ENCODE measurements around the gene ELAVL2. TPM values are rescaled to one million over a fixed set of nuclear protein-coding genes. Genes with fewer than 3 reads are reported as not detected.
A peak's percentile ranks its signal among the peaks of the same experiment; 100 is the strongest.

The ELAVL2 gene
- total RNA-seq, 1 experiment from 2014 or later: 14.2 TPM

- no peaks in the 10 kb centered on the region for H3K36me3 ChIP-seq (replicated peaks; ENCODE audit: control insufficient read depth, insufficient read depth, low read length)
- peaks cover 44% of the 10 kb centered on the region for H3K27me3 ChIP-seq (ENCODE audit: control insufficient read depth, insufficient read depth, low read length)
- peak overlapping the region; percentile 47 for H3K4me3 ChIP-seq (ENCODE audit: insufficient read depth, low read depth, low read length)
- DNase-seq: peak; percentile 74
Observed at GRCh38 chr9:23824830-23825591, 1.0 kb downstream of the ELAVL2 start.

DNA sequence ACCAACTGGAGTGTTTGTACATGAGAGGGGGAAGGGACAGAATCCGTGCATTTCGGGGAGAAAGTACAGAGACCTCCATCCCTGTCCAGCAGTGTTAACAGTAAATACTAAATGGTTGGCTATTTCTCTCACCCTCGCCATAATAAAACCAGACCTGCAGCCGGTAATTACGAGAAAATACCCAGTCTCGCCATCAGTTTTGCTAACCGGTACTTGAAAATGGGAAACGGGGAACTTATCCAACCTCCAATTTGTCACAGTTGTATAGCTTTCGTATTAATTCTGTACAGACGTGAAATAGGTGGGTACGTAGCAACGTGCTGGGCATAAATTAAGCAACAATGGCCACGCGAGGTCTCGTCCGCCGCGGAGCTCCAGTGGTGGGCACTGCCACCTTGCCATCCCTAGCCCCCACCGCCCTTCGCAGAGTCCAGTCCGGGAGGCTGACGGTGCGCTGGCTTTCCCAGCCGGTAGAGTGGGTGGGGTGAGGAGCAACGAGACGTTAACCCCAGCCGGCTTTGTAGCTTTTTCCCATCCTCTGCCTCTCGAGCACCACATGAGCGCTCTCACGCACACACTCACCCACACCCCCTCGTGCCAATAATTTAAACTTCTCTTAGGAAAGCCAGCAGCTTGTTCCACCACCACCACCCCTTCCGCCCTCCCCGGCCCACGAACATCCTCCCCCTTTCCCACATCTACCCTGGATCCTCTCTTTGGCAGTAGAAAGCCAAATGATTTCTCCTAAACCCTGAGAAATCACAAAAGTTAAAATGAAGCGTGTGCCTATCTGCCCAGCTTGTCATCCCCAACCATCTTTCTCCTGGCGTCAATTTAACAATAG lies 1.8 kb downstream of the ELAVL2 start:
- H3K36me3 ChIP-seq (replicated peaks; ENCODE audit: control insufficient read depth, insufficient read depth, low read length): no peaks in the 10 kb centered on the region
- peaks cover 39% of the 10 kb centered on the region for H3K27me3 ChIP-seq (ENCODE audit: control insufficient read depth, insufficient read depth, low read length)
- H3K4me3 ChIP-seq (ENCODE audit: insufficient read depth, low read depth, low read length): peak overlapping the region; percentile 47
- peak; percentile 58 for DNase-seq

DNA sequence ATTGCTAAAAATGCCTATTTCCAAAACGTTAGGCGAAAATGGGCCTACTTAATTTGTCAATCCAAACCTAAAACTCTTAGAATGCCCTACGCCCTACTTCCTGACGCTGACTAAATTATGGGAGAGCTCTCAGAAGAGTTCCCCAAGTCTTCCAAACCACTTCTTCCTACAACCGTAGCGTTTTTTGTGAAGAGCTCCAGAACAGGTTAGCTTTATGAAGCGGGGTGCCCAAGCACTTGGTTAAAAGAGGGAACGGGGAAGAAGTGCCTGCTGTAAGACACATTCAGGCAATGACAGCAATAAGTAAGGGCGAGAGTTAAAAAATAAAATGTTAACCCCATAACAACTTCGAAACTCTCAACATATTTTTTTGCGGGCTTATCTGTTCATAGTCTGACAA lies 2.8 kb downstream of the ELAVL2 start:
- Histone ChIP-seq H3K36me3 (replicated peaks; ENCODE audit: control insufficient read depth, insufficient read depth, low read length) (no peaks in the 10 kb centered on the region), H3K27me3 (ENCODE audit: control insufficient read depth, insufficient read depth, low read length) (peaks cover 36% of the 10 kb centered on the region), H3K4me3 (ENCODE audit: insufficient read depth, low read depth, low read length) (peak overlapping the region; percentile 78; the same call in 1 of the 2 replicates)
- no peak for DNase-seq

DNA sequence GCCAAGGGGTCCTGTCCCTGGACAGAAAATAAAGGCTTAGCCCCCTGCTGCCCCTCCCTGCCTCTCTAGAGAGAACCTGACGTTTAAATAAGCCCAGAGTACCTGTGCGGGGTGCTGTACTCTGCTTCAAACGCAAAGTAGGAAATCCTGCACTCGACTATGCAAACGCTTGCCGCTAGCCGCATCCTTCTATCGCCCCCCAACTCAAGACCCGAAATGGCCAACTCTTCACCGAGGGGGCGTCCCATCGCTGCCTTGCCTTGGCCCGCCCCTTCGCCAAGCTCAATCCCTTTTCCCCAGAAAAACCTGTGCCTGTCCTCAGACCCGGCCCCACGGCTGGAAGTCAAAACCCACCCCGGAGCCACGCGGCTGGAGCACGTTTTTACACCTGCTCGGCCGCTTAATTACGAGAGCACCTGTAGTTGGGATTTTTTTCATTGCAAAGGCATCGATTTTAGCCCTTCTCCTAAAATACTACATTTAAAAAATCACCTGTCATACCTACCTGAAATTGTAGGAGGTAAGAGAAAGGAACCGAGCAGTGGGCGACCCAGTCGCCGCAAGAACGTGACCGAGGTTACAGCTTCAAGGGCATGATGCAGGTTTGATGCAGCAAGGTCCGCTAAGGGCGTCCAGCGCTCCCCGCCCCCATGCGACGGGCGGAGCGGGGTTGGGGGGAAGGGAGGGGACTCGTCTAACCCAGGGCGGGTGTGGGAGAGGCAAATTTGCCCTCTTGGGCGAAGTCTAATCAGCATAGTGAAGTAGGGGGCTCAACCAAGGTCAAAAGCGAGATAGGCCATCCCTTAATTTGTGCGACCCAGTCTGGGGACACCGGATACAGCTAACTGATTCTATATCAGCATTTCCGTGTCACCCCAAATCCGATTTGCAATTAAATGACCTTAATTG lies 3.5 kb downstream of the ELAVL2 start:
- Histone ChIP-seq H3K27me3 (ENCODE audit: control insufficient read depth, insufficient read depth, low read length) (peaks cover 36% of the 10 kb centered on the region), H3K36me3 (replicated peaks; ENCODE audit: control insufficient read depth, insufficient read depth, low read length) (no peaks in the 10 kb centered on the region), H3K4me3 (ENCODE audit: insufficient read depth, low read depth, low read length) (peak overlapping the region; percentile 78)
- peak; percentile 72 for DNase-seq

- Histone ChIP-seq H3K4me3 (ENCODE audit: insufficient read depth, low read depth, low read length) (peak overlapping the region; percentile 78), H3K36me3 (replicated peaks; ENCODE audit: control insufficient read depth, insufficient read depth, low read length) (no peaks in the 10 kb centered on the region), H3K27me3 (ENCODE audit: control insufficient read depth, insufficient read depth, low read length) (peaks cover 36% of the 10 kb centered on the region)
- peak; percentile 87 for DNase-seq
Observed at GRCh38 chr9:23821375-23822181, 4.5 kb downstream of the ELAVL2 start.

GRCh38 chr9:23820451-23821374 lies 5.3 kb downstream of the ELAVL2 start:
- no peaks in the 10 kb centered on the region for H3K36me3 ChIP-seq (replicated peaks; ENCODE audit: control insufficient read depth, insufficient read depth, low read length)
- DNase-seq: peak; percentile 63
- H3K27me3 ChIP-seq (ENCODE audit: control insufficient read depth, insufficient read depth, low read length): peaks cover 36% of the 10 kb centered on the region
- peak overlapping the region; percentile 78 for H3K4me3 ChIP-seq (ENCODE audit: insufficient read depth, low read depth, low read length)

DNA sequence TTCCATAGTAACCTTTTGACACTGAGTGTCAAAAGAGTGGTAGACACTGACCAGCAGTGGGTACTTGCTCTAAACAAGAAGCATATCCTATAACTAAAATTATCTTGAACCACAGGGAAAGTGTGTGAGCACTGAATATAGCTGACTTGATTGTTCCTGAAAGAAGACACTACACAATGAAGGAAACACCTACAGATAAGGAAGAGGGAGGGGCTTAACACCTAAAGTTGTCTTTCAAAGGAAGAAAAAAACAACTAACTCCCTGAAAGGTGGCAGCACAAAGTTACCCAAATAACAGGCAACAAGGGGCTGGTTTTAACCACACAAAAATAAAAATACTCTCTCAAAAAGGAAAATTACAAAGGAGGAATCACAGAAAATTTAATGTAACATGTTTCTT lies 6.6 kb downstream of the ELAVL2 start:
- DNase-seq: no peak
- H3K4me3 ChIP-seq (ENCODE audit: insufficient read depth, low read depth, low read length): no peak overlapping the region

GRCh38 chr9:23814243-23814642 lies 11.8 kb downstream of the ELAVL2 start:
- Histone ChIP-seq H3K36me3 (replicated peaks; ENCODE audit: control insufficient read depth, insufficient read depth, low read length) (no peaks in the 10 kb centered on the region), H3K27me3 (ENCODE audit: control insufficient read depth, insufficient read depth, low read length) (no peaks in the 10 kb centered on the region), H3K4me3 (ENCODE audit: insufficient read depth, low read depth, low read length) (no peak overlapping the region)
- no peak for DNase-seq

More for the DNA sequence above, 6.6 kb downstream of the ELAVL2 start:
- H3K36me3 ChIP-seq (replicated peaks; ENCODE audit: control insufficient read depth, insufficient read depth, low read length): no peaks in the 10 kb centered on the region
- peaks cover 30% of the 10 kb centered on the region for H3K27me3 ChIP-seq (ENCODE audit: control insufficient read depth, insufficient read depth, low read length)

GRCh38 chr9:23812673-23813072 lies 13.4 kb downstream of the ELAVL2 start:
- H3K36me3 ChIP-seq (replicated peaks; ENCODE audit: control insufficient read depth, insufficient read depth, low read length): no peaks in the 10 kb centered on the region
- no peak for DNase-seq
- no peaks in the 10 kb centered on the region for H3K27me3 ChIP-seq (ENCODE audit: control insufficient read depth, insufficient read depth, low read length)
- H3K4me3 ChIP-seq (ENCODE audit: insufficient read depth, low read depth, low read length): no peak overlapping the region

- Histone ChIP-seq H3K4me3 (ENCODE audit: insufficient read depth, low read depth, low read length) (no peak overlapping the region), H3K27me3 (ENCODE audit: control insufficient read depth, insufficient read depth, low read length) (no peaks in the 10 kb centered on the region), H3K36me3 (replicated peaks; ENCODE audit: control insufficient read depth, insufficient read depth, low read length) (no peaks in the 10 kb centered on the region)
- no peak for DNase-seq
Observed at GRCh38 chr9:23811633-23812032, 14.4 kb downstream of the ELAVL2 start.

GRCh38 chr9:23803216-23803615 lies 22.8 kb downstream of the ELAVL2 start:
- Histone ChIP-seq H3K36me3 (replicated peaks; ENCODE audit: control insufficient read depth, insufficient read depth, low read length) (no peaks in the 10 kb centered on the region), H3K4me3 (ENCODE audit: insufficient read depth, low read depth, low read length) (no peak overlapping the region), H3K27me3 (ENCODE audit: control insufficient read depth, insufficient read depth, low read length) (no peaks in the 10 kb centered on the region)
- DNase-seq: no peak

GRCh38 chr9:23801523-23801922 lies 24.5 kb downstream of the ELAVL2 start:
- no peak for DNase-seq
- H3K27me3 ChIP-seq (ENCODE audit: control insufficient read depth, insufficient read depth, low read length): no peaks in the 10 kb centered on the region
- H3K36me3 ChIP-seq (replicated peaks; ENCODE audit: control insufficient read depth, insufficient read depth, low read length): no peaks in the 10 kb centered on the region
- H3K4me3 ChIP-seq (ENCODE audit: insufficient read depth, low read depth, low read length): no peak overlapping the region

DNA sequence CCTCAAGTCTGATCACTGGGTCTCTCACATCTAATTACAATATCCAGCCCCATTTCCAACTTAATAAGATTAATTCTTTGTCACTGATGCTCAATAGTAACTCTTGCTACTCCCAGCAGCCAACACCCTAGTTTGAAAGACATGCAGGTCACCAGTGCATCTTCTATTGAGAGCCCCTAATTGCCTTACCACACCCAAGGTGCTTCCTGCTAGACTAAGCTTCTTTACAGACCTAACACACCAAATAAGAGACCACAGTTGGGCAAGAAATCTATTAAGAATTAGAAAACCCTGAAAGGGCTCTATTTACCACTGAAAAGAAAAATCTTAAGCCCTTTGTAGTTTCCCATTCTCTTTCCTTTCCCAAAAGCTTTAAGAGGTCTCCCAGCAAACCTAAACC lies 26.5 kb downstream of the ELAVL2 start:
- no peaks in the 10 kb centered on the region for H3K36me3 ChIP-seq (replicated peaks; ENCODE audit: control insufficient read depth, insufficient read depth, low read length)
- DNase-seq: no peak
- H3K27me3 ChIP-seq (ENCODE audit: control insufficient read depth, insufficient read depth, low read length): no peaks in the 10 kb centered on the region
- H3K4me3 ChIP-seq (ENCODE audit: insufficient read depth, low read depth, low read length): no peak overlapping the region
